CD4-positive, alpha-beta T cell (primary cell): ENCODE data around the gene AHCYL1. TPM values are rescaled to one million over a fixed set of nuclear protein-coding genes. Genes with fewer than 3 reads are reported as not detected.

Experiments used
- ATAC-seq: fragments of 200-7000 bp; cut with Tn5 transposase; one replicate; pipeline ENCODE4 v1.10.0; 2022; ENCODE audit warnings: mild to moderate bottlenecking; ENCODE audit not compliant: poor library complexity
- CTCF ChIA-PET: fragments of 350-600 bp; sonication (Branson Sonifier 250); formaldehyde crosslinking; loops from one replicate; lab custom pipeline; 2021; ENCODE audit warnings: antibody characterized with exemption, inconsistent platforms; lab: Charles Lee
- POLR2A ChIA-PET: fragments of 350-600 bp; sonication (Branson Sonifier 250); formaldehyde crosslinking; loops from one replicate; lab custom pipeline; 2021; ENCODE audit warnings: antibody characterized with exemption, inconsistent platforms; lab: Charles Lee
- DNase-seq, 14 experiments: peaks; one replicate each; pipeline ENCODE4 v3.0.0-alpha.2; 2013 to 2020; ENCODE audit warnings: mixed read lengths in 2 of 14
- H3K27ac ChIP-seq, 2 donors: one replicate each; pipeline versions ENCODE4 v1.5.1 to v1.7.0; 2013; ENCODE audit warnings: low read length in 2 of 2, low read depth in 1 of 2, mild to moderate bottlenecking in 1 of 2
- H3K27me3 ChIP-seq, 2 experiments: 1 replicate in 1 of 2; 2 replicates in 1 of 2; pipeline versions ENCODE4 v1.6.1 to v1.7.0; 2013; ENCODE audit warnings: low read length in 2 of 2, control low read depth in 1 of 2, mild to moderate bottlenecking in 1 of 2, moderate library complexity in 1 of 2; ENCODE audit not compliant: insufficient read depth in 2 of 2, control insufficient read depth in 1 of 2
- H3K36me3 ChIP-seq: one replicate; pipeline ENCODE4 v1.6.1; 2013; ENCODE audit warnings: low read length, control low read depth; ENCODE audit not compliant: insufficient read depth
- H3K4me1 ChIP-seq: one replicate; pipeline ENCODE4 v1.6.1; 2013; ENCODE audit warnings: low read length, control low read depth; ENCODE audit not compliant: insufficient read depth
- H3K4me3 ChIP-seq: one replicate; pipeline ENCODE4 v1.5.1; 2013; ENCODE audit warnings: mild to moderate bottlenecking, low read length, moderate library complexity
- H3K9me3 ChIP-seq, 2 experiments: 1 replicate in 1 of 2; 2 replicates in 1 of 2; pipeline versions ENCODE4 v1.6.1 to v1.7.0; 2013; ENCODE audit warnings: low read length in 2 of 2, mild to moderate bottlenecking in 2 of 2, control low read depth in 1 of 2, moderate library complexity in 1 of 2; ENCODE audit not compliant: control insufficient read depth in 1 of 2, insufficient read depth in 1 of 2
- H3K27ac Mint-ChIP-seq: one replicate; pipeline ENCODE4 v1.8.0; 2020; ENCODE audit warnings: mixed read lengths
- H3K27me3 Mint-ChIP-seq: one replicate; pipeline ENCODE4 v1.8.0; 2021; ENCODE audit warnings: mixed read lengths
- H3K36me3 Mint-ChIP-seq: one replicate; pipeline ENCODE4 v1.8.0; 2021; ENCODE audit warnings: low read depth, mixed read lengths
- H3K4me1 Mint-ChIP-seq: one replicate; pipeline ENCODE4 v1.8.0; 2021; ENCODE audit warnings: low read depth, mixed read lengths
- H3K4me3 Mint-ChIP-seq: one replicate; pipeline ENCODE4 v1.8.0; 2020; ENCODE audit warnings: mild to moderate bottlenecking, mixed read lengths
- H3K9me3 Mint-ChIP-seq: one replicate; pipeline ENCODE4 v1.8.0; 2020; ENCODE audit warnings: mixed read lengths
- CTCF ChIP-seq: fragments of 200-600 bp; IDR thresholded peaks from one replicate; pipeline ENCODE4 v1.8.0; 2022; ENCODE audit warnings: antibody characterized with exemption, mild to moderate bottlenecking
- intact Hi-C, 2 experiments: fragments of 100-400 bp; cut with DNase I in 1 of 2; cut with micrococcal nuclease in 1 of 2; formaldehyde crosslinking; loops; one replicate each; pipeline versions ENCODE4 v1.15.1 to v1.9.0; 2023 to 2025; cut with DNase I, micrococcal nuclease
- total RNA-seq, 174 experiments: library from RNA in 2 of 174; stranded (reverse) in 2 of 174; gene quantifications; one replicate each; pipeline ENCODE4 v1.2.3 and lab custom pipeline; 2021 to 2026

AHCYL1 gene
- total RNA-seq, 2 experiments from 2014 or later, result 6.9 to 8.4 TPM

GRCh38 chr1:110051262-110051648 lies 66.7 kb downstream of the AHCYL1 start:
- no peak overlapping the region for H3K4me3 Mint-ChIP-seq
- no peak overlapping the region for H3K27ac Mint-ChIP-seq
- POLR2A ChIA-PET, result interaction anchor here (0.8 kb wide), 1 partner anchor 16 kb away, joined by 3 read pairs; no protein-coding TSS in a partner anchor
- no peaks in the 10 kb centered on the region for H3K27me3 Mint-ChIP-seq
- peaks cover 98% of the 10 kb centered on the region for H3K36me3 Mint-ChIP-seq
- no peaks in the 10 kb centered on the region for H3K27me3 ChIP-seq
- intact Hi-C loops, result loop anchor here in 1 of 2 experiments (10.0 kb wide), 1 partner anchor 414 kb away; no protein-coding TSS in a partner anchor
- no peak overlapping the region for H3K4me3 ChIP-seq
- TF ChIP-seq CTCF, result no peak
- DNase-seq (no peak), ATAC-seq (no peak)
- H3K27ac ChIP-seq, result no peak overlapping the region
- H3K4me1 Mint-ChIP-seq, result peaks cover 5% of the 10 kb centered on the region
- H3K9me3 Mint-ChIP-seq, result no peaks in the 10 kb centered on the region
- H3K36me3 ChIP-seq, result peaks cover 98% of the 10 kb centered on the region
- CTCF ChIA-PET, result interaction anchor here (2.1 kb wide), 1 partner anchor 9 kb away, joined by 10 read pairs; no protein-coding TSS in a partner anchor
- H3K9me3 ChIP-seq, result no peaks in the 10 kb centered on the region
- no peaks in the 10 kb centered on the region for H3K4me1 ChIP-seq

- peaks cover 5% of the 10 kb centered on the region for H3K4me1 Mint-ChIP-seq
Observed at GRCh38 chr1:110053552-110054428, 69.2 kb downstream of the AHCYL1 start.

More at GRCh38 chr1:110053552-110054428, 69.2 kb downstream of the AHCYL1 start:
- POLR2A ChIA-PET, result interaction anchor here (1.1 kb wide), 1 partner anchor 9 kb away, joined by 3 read pairs; no protein-coding TSS in a partner anchor
- no peak overlapping the region for H3K27ac ChIP-seq
- Mint-ChIP-seq H3K27me3 (no peaks in the 10 kb centered on the region), H3K27ac (no peak overlapping the region), H3K9me3 (no peaks in the 10 kb centered on the region), H3K36me3 (peaks cover 99% of the 10 kb centered on the region), H3K4me3 (no peak overlapping the region)
- DNase-seq (peak; percentile 37 to 79 (median 64)), ATAC-seq (peak; percentile 87)
- CTCF ChIA-PET, result interaction anchor here (0.7 to 1.6 kb wide), 6 partner anchors 11 to 136 kb away, joined by 3 to 4 read pairs (median 3); no protein-coding TSS in a partner anchor
- no peaks in the 10 kb centered on the region for H3K9me3 ChIP-seq
- peaks cover 92% of the 10 kb centered on the region for H3K36me3 ChIP-seq
- TF ChIP-seq CTCF, result peak; percentile 89
- H3K4me1 ChIP-seq, result no peaks in the 10 kb centered on the region
- intact Hi-C loops, result loop anchor here (1.0 to 10.0 kb wide), 2 partner anchors 53 to 411 kb away; no protein-coding TSS in a partner anchor
- no peak overlapping the region for H3K4me3 ChIP-seq
- no peaks in the 10 kb centered on the region for H3K27me3 ChIP-seq
